SK-N-SH treated with all-trans-retinoic acid at 6 μM for 48 hours (cell line): ENCODE measurements around the gene COL5A2.

Experiments used
- ATAC-seq: fragments of 200-7000 bp; cut with Tn5 transposase; 3 replicates; pipeline ENCODE4 v1.9.1; 2020; ENCODE audit warnings: mild to moderate bottlenecking, moderate library complexity
- BACH2 ChIP-seq: fragments of 250-450 bp; sonication (Bioruptor Pico); IDR thresholded peaks from 2 replicates; pipeline ENCODE4 v1.9.0; 2021; ENCODE audit warnings: mild to moderate bottlenecking, borderline replicate concordance
- CSDC2 ChIP-seq: fragments of 250-450 bp; sonication (Bioruptor Pico); IDR thresholded peaks from 2 replicates; pipeline ENCODE4 v1.5.0; 2020; ENCODE audit warnings: mild to moderate bottlenecking, moderate library complexity
- ESRRG ChIP-seq: fragments of 250-450 bp; sonication (Bioruptor Pico); IDR thresholded peaks from 2 replicates; pipeline ENCODE4 v1.6.1; 2021; ENCODE audit warnings: mild to moderate bottlenecking
- GLIS3 ChIP-seq: fragments of 250-450 bp; sonication (Bioruptor Pico); IDR thresholded peaks from 2 replicates; pipeline ENCODE4 v1.5.0; 2020; ENCODE audit warnings: mild to moderate bottlenecking, moderate library complexity
- ISL1 ChIP-seq: fragments of 250-450 bp; sonication (Bioruptor Pico); IDR thresholded peaks from 2 replicates; pipeline ENCODE4 v2.1.2; 2022; ENCODE audit warnings: mild to moderate bottlenecking, moderate library complexity
- OSR1 ChIP-seq: fragments of 250-450 bp; sonication (Bioruptor Pico); IDR thresholded peaks from 2 replicates; pipeline ENCODE4 v1.8.0; 2022; ENCODE audit warnings: moderate library complexity, mild to moderate bottlenecking, inconsistent platforms
- PATZ1 ChIP-seq: fragments of 250-450 bp; sonication (Bioruptor Pico); IDR thresholded peaks from 2 replicates; pipeline ENCODE4 v1.8.0; 2020; ENCODE audit warnings: mild to moderate bottlenecking, moderate library complexity, borderline replicate concordance
- RARB ChIP-seq: fragments of 250-450 bp; sonication (Bioruptor Pico); IDR thresholded peaks from 2 replicates; pipeline ENCODE4 v1.8.0; 2021; ENCODE audit warnings: mild to moderate bottlenecking, moderate library complexity
- TCF4 ChIP-seq: fragments of 250-450 bp; sonication (Bioruptor Pico); IDR thresholded peaks from 2 replicates; pipeline ENCODE4 v1.8.0; 2021; ENCODE audit warnings: mild to moderate bottlenecking, moderate library complexity, borderline replicate concordance
- ZC3H10 ChIP-seq: fragments of 250-450 bp; sonication (Bioruptor Pico); IDR thresholded peaks from 2 replicates; pipeline ENCODE4 v1.5.1; 2021; ENCODE audit warnings: mild to moderate bottlenecking, moderate library complexity
- ZFP3 ChIP-seq: fragments of 250-450 bp; sonication (Bioruptor Pico); IDR thresholded peaks from 2 replicates; pipeline ENCODE4 v1.5.0; 2020; ENCODE audit warnings: mild to moderate bottlenecking, moderate library complexity
- ZFP30 ChIP-seq: fragments of 450-650 bp; formaldehyde crosslinking; IDR thresholded peaks from 2 replicates; pipeline ENCODE4 v1.5.0; 2022; ENCODE audit warnings: mild to moderate bottlenecking, moderate library complexity
- ZNF565 ChIP-seq: fragments of 450-650 bp; formaldehyde crosslinking; conservative IDR thresholded peaks from 2 replicates; pipeline ENCODE4 v1.5.0; 2020; ENCODE audit warnings: low read depth, mild to moderate bottlenecking, moderate library complexity
- ZNF70 ChIP-seq: fragments of 450-650 bp; formaldehyde crosslinking; IDR thresholded peaks from 2 replicates; pipeline ENCODE4 v1.5.0; 2020; ENCODE audit warnings: mild to moderate bottlenecking, moderate library complexity
- ZNF8 ChIP-seq: fragments of 450-650 bp; formaldehyde crosslinking; IDR thresholded peaks from 2 replicates; pipeline ENCODE4 v1.5.0; 2020; ENCODE audit warnings: mild to moderate bottlenecking, moderate library complexity
- TF ChIP-seq, protein P1 (sequence below): fragments of 250-450 bp; sonication (Bioruptor Pico); IDR thresholded peaks from 2 replicates; pipeline ENCODE4 v1.5.0; 2020; ENCODE audit warnings: mild to moderate bottlenecking, moderate library complexity
- TF ChIP-seq, protein P2 (sequence below): fragments of 250-450 bp; sonication (Bioruptor Pico); IDR thresholded peaks from 2 replicates; pipeline ENCODE4 v1.5.1; 2020; ENCODE audit warnings: low read depth, mild to moderate bottlenecking, moderate library complexity
- TF ChIP-seq, protein P3 (sequence below): fragments of 250-450 bp; sonication (Bioruptor Pico); IDR thresholded peaks from 2 replicates; pipeline ENCODE4 v1.5.1; 2021; ENCODE audit warnings: mild to moderate bottlenecking, moderate library complexity
- TF ChIP-seq, protein P4 (sequence below): fragments of 250-450 bp; sonication (Bioruptor Pico); IDR thresholded peaks from 2 replicates; pipeline ENCODE4 v1.8.0; 2021; ENCODE audit warnings: low read depth, mild to moderate bottlenecking, moderate library complexity, borderline replicate concordance

COL5A2 gene

DNA sequence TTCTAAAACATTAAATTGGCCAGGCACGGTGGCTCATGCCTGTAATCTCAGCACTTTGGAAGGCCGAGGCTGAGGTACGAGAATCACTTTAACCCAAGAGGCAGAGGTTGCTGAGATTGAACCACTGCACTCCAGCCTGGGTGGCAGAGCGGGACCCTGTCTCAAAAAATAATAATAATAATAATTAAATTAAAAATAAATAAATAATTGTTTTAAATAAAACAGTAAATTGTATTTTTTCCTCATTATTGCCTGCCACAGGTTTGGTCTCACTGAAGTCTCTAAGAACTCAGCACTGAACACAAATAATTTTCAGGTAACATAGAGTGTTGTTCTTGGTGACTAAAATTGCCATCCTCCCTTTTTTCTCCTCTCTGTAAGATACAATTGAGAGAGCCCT, 19.8 kb downstream of the COL5A2 start (continued):
- no peak for TF ChIP-seq TCF4 (CRISPR knock-in tag)
- TF ChIP-seq GLIS3 (CRISPR knock-in tag), result no peak
- no peak for TF ChIP-seq ZNF8 (CRISPR knock-in tag)
- no peak for TF ChIP-seq ZNF70 (CRISPR knock-in tag)

DNA sequence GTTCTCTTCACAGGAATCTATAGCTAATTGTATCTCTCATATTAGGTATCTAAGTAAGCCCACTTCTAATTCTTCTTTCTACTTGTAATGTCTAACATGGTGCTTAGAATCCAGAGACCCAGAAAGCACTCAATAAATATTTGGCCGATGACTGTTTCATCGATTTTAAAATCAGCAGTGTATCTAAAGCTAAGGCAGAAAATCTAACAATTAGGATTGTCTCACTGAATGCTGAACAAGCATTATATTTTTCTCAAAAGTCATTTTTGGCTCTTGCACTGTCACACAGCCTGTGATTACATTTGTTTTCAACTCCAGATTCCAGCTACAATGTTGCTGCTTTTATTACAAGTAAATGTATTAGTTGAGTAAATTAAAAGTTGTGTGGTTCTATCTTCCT, 20.3 kb downstream of the COL5A2 start:
- TF ChIP-seq TCF4 (CRISPR knock-in tag), result no peak
- no peak for TF ChIP-seq RARB (CRISPR knock-in tag)
- TF ChIP-seq, protein P1, sequence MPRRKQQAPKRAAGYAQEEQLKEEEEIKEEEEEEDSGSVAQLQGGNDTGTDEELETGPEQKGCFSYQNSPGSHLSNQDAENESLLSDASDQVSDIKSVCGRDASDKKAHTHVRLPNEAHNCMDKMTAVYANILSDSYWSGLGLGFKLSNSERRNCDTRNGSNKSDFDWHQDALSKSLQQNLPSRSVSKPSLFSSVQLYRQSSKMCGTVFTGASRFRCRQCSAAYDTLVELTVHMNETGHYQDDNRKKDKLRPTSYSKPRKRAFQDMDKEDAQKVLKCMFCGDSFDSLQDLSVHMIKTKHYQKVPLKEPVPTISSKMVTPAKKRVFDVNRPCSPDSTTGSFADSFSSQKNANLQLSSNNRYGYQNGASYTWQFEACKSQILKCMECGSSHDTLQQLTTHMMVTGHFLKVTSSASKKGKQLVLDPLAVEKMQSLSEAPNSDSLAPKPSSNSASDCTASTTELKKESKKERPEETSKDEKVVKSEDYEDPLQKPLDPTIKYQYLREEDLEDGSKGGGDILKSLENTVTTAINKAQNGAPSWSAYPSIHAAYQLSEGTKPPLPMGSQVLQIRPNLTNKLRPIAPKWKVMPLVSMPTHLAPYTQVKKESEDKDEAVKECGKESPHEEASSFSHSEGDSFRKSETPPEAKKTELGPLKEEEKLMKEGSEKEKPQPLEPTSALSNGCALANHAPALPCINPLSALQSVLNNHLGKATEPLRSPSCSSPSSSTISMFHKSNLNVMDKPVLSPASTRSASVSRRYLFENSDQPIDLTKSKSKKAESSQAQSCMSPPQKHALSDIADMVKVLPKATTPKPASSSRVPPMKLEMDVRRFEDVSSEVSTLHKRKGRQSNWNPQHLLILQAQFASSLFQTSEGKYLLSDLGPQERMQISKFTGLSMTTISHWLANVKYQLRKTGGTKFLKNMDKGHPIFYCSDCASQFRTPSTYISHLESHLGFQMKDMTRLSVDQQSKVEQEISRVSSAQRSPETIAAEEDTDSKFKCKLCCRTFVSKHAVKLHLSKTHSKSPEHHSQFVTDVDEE (CRISPR knock-in tag), result no peak
- TF ChIP-seq, protein P2, sequence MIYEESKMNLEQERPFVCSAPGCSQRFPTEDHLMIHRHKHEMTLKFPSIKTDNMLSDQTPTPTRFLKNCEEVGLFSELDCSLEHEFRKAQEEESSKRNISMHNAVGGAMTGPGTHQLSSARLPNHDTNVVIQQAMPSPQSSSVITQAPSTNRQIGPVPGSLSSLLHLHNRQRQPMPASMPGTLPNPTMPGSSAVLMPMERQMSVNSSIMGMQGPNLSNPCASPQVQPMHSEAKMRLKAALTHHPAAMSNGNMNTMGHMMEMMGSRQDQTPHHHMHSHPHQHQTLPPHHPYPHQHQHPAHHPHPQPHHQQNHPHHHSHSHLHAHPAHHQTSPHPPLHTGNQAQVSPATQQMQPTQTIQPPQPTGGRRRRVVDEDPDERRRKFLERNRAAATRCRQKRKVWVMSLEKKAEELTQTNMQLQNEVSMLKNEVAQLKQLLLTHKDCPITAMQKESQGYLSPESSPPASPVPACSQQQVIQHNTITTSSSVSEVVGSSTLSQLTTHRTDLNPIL (CRISPR knock-in tag), result no peak
- TF ChIP-seq, protein P3, sequence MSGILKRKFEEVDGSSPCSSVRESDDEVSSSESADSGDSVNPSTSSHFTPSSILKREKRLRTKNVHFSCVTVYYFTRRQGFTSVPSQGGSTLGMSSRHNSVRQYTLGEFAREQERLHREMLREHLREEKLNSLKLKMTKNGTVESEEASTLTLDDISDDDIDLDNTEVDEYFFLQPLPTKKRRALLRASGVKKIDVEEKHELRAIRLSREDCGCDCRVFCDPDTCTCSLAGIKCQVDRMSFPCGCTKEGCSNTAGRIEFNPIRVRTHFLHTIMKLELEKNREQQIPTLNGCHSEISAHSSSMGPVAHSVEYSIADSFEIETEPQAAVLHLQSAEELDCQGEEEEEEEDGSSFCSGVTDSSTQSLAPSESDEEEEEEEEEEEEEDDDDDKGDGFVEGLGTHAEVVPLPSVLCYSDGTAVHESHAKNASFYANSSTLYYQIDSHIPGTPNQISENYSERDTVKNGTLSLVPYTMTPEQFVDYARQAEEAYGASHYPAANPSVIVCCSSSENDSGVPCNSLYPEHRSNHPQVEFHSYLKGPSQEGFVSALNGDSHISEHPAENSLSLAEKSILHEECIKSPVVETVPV (CRISPR knock-in tag), result no peak
- no peak for TF ChIP-seq GLIS3 (CRISPR knock-in tag)
- no peak for TF ChIP-seq ZNF8 (CRISPR knock-in tag)
- TF ChIP-seq BACH2 (CRISPR knock-in tag), result no peak
- no peak for TF ChIP-seq ZFP30 (CRISPR knock-in tag)
- TF ChIP-seq ZNF565, result no peak
- TF ChIP-seq OSR1 (CRISPR knock-in tag), result no peak
- no peak for TF ChIP-seq CSDC2 (CRISPR knock-in tag)
- TF ChIP-seq ESRRG (CRISPR knock-in tag), result no peak
- no peak for TF ChIP-seq ZFP3
- no peak for TF ChIP-seq PATZ1 (CRISPR knock-in tag)
- TF ChIP-seq, all 23 proteins: peak for 0
- no peak for ATAC-seq

GRCh38 chr2:189157939-189158338, 21.6 kb downstream of the COL5A2 start:
- TF ChIP-seq OSR1 (CRISPR knock-in tag) (no peak), ESRRG (CRISPR knock-in tag) (no peak), ISL1 (no peak), ZNF70 (CRISPR knock-in tag) (no peak), ZC3H10 (no peak), ZFP3 (no peak), PATZ1 (CRISPR knock-in tag) (no peak), CSDC2 (CRISPR knock-in tag) (no peak), BACH2 (CRISPR knock-in tag) (no peak)
- TF ChIP-seq, protein P4, sequence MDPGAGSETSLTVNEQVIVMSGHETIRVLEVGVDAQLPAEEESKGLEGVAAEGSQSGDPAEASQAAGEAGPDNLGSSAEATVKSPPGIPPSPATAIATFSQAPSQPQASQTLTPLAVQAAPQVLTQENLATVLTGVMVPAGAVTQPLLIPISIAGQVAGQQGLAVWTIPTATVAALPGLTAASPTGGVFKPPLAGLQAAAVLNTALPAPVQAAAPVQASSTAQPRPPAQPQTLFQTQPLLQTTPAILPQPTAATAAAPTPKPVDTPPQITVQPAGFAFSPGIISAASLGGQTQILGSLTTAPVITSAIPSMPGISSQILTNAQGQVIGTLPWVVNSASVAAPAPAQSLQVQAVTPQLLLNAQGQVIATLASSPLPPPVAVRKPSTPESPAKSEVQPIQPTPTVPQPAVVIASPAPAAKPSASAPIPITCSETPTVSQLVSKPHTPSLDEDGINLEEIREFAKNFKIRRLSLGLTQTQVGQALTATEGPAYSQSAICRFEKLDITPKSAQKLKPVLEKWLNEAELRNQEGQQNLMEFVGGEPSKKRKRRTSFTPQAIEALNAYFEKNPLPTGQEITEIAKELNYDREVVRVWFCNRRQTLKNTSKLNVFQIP (CRISPR knock-in tag), result no peak
- TF ChIP-seq, protein P1 (CRISPR knock-in tag), result no peak
- TF ChIP-seq, all 23 proteins: peak for 0
- ATAC-seq, result no peak; the same call in 2 of the 3 replicates
